NT2/D1 (cell line): Measurements from ENCODE around the gene CTRL.

Experiments used
- SUZ12 ChIP-seq: IDR thresholded peaks from 2 replicates; pipeline ENCODE4 v1.6.1; 2011; ENCODE audit not compliant: insufficient read length, insufficient read depth; ENCODE audit errors: extremely low read depth
- ZNF274 ChIP-seq: IDR thresholded peaks from 2 replicates; pipeline ENCODE4 v1.6.1; 2011; ENCODE audit warnings: mild to moderate bottlenecking, low read depth, low read length

DNA sequence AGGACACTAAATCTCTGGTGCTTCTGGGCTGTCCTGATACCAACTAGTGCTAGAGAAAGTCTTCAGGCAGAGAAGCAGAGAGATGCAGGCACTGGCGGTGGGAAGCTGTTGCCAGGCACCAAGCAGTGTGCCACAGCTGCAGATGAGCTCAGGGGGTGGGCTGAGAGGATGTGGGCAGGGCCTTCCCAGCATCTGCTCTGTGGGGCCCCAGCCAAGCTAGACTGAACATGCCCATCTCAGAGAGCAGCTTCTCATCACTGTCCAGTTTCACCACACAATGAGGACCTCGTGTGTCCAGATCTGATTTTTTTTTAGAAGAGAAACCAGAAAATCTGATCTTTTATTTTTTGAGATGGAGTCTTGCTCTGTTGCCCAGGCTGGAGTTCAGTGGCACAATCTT lies 21.5 kb downstream of the CTRL start:
- TF ChIP-seq ZNF274 (no peak), SUZ12 (no peak)
